Lung (tissue), 12 donors: Measurements from ENCODE around the gene CHRNA5. TPM values are rescaled to one million over a fixed set of nuclear protein-coding genes. Genes with fewer than 3 reads are reported as not detected.

Source experiments
- ATAC-seq: fragments of 200-7000 bp; cut with Tn5 transposase; one replicate; pipeline ENCODE4 v1.9.1; 2020; ENCODE audit warnings: moderate number of reproducible peaks; ENCODE audit not compliant: insufficient read depth, low FRiP score
- DNase-seq, 3 donors: peaks; one replicate each; pipeline ENCODE4 v3.0.0-alpha.2; 2013 to 2017
- H3K27ac ChIP-seq, 2 donors: one replicate each; pipeline ENCODE4 v1.5.1; 2013; ENCODE audit warnings: mild to moderate bottlenecking in 2 of 2, moderate library complexity in 2 of 2, control low read depth in 1 of 2, inconsistent platforms in 1 of 2, low read depth in 1 of 2, low read length in 1 of 2
- H3K27me3 ChIP-seq, 3 donors: one replicate each; pipeline ENCODE4 v1.5.1; 2013; ENCODE audit warnings: low read length in 2 of 3; ENCODE audit not compliant: control insufficient read depth in 3 of 3, insufficient read depth in 3 of 3
- H3K36me3 ChIP-seq, 4 donors: one replicate each; pipeline ENCODE4 v1.5.1; 2013; ENCODE audit warnings: low read length in 4 of 4, mild to moderate bottlenecking in 1 of 4, moderate library complexity in 1 of 4; ENCODE audit not compliant: control insufficient read depth in 4 of 4, insufficient read depth in 4 of 4
- H3K4me1 ChIP-seq, 5 donors: one replicate each; pipeline ENCODE4 v1.5.1; 2013; ENCODE audit warnings: low read length in 5 of 5, mild to moderate bottlenecking in 2 of 5, moderate library complexity in 1 of 5; ENCODE audit not compliant: control insufficient read depth in 5 of 5, insufficient read depth in 5 of 5
- H3K4me3 ChIP-seq: one replicate; pipeline ENCODE4 v1.5.1; 2013; ENCODE audit warnings: mild to moderate bottlenecking, control low read depth, moderate library complexity
- H3K9ac ChIP-seq, 2 donors: one replicate each; pipeline ENCODE4 v1.5.1; 2013; ENCODE audit warnings: low read length in 2 of 2, control low read depth in 1 of 2; ENCODE audit not compliant: insufficient read depth in 1 of 2
- H3K9me3 ChIP-seq, 4 donors: one replicate each; pipeline ENCODE4 v1.5.1; 2013; ENCODE audit warnings: low read length in 3 of 4, mild to moderate bottlenecking in 1 of 4, moderate library complexity in 1 of 4; ENCODE audit not compliant: control insufficient read depth in 4 of 4, insufficient read depth in 3 of 4
- CTCF ChIP-seq: IDR thresholded peaks from 2 replicates; pipeline ENCODE4 v1.5.1; 2012; ENCODE audit warnings: mild to moderate bottlenecking; ENCODE audit errors: control extremely low read depth, extremely low read depth
- WGBS, 2 donors: extraction: QIAGEN DNeasy Blood & Tissue Kit; methylation state at CpG; one replicate each; pipeline ENCODE4 v1.1.7; 2013; 5-methylcytosine and 5-hydroxymethylcytosine counted together
- polyA plus RNA-seq, 2 donors: library from polyadenylated mRNA; stranded (reverse); fragments of 200-250 nt; gene quantifications; one replicate each; pipeline ENCODE4 v1.2.1, GENCODE V29; 2013
- total RNA-seq, 2 donors: library from RNA; depleted of rRNA in 1 of 2; stranded (reverse); fragments of >200 nt in 1 of 2; gene quantifications; one replicate each; pipeline ENCODE4 v1.2.1, GENCODE V29; 2014 to 2021
- donor health status: control.
- donor health status: control.
- donor health status: Bipolar disorder and iron deficiency.
- donor health status: healthy.
- donor health status: DM: yes; HTN: yes; CAD: no.

Gene CHRNA5
- total and polyA plus RNA-seq, 4 donors = 0.23 to 1.3 (median 0.92) TPM

GRCh38 chr15:78629031-78629715 lies 63.9 kb downstream of the CHRNA5 start:
- H3K27me3 ChIP-seq = peaks cover 0 to 6% (median 0%) of the 10 kb centered on the region in 3 donors
- ATAC-seq (no peak), DNase-seq (no peak)
- no peaks in the 10 kb centered on the region for H3K4me1 ChIP-seq
- no peak for TF ChIP-seq CTCF
- H3K4me3 ChIP-seq = no peak overlapping the region
- H3K9me3 ChIP-seq = peaks cover 0 to 10% (median 3%) of the 10 kb centered on the region in 4 donors
- H3K27ac ChIP-seq = no peak overlapping the region
- 90 to 91% methylated on average over 28 to 29 of the region's 29 CpGs for WGBS, 2 donors
- H3K9ac ChIP-seq = no peak overlapping the region
- no peaks in the 10 kb centered on the region for H3K36me3 ChIP-seq

- DNase-seq = no peak
- Histone ChIP-seq H3K4me3 (no peak overlapping the region), H3K4me1 (no peaks in the 10 kb centered on the region), H3K9ac (no peak overlapping the region), H3K27ac (no peak overlapping the region), H3K9me3 (peaks cover 0 to 10% (median 3%) of the 10 kb centered on the region in 4 donors), H3K36me3 (no peaks in the 10 kb centered on the region), H3K27me3 (peaks cover 0 to 6% (median 0%) of the 10 kb centered on the region in 3 donors)
- ATAC-seq = no peak
- no peak for TF ChIP-seq CTCF
- 87 to 90% methylated on average over 12 of the region's 12 CpGs for WGBS, 2 donors
Measured at GRCh38 chr15:78629716-78630065, 64.4 kb downstream of the CHRNA5 start.

GRCh38 chr15:78630886-78631633 lies 65.7 kb downstream of the CHRNA5 start:
- Histone ChIP-seq H3K27ac (no peak overlapping the region), H3K9ac (no peak overlapping the region), H3K4me1 (no peaks in the 10 kb centered on the region), H3K4me3 (no peak overlapping the region), H3K27me3 (peaks cover 0 to 6% (median 0%) of the 10 kb centered on the region in 3 donors), H3K36me3 (no peaks in the 10 kb centered on the region), H3K9me3 (peaks cover 0 to 10% (median 3%) of the 10 kb centered on the region in 4 donors)
- WGBS, 2 donors = 74 to 81% methylated on average over 9 of the region's 9 CpGs
- ATAC-seq (no peak), DNase-seq (no peak)
- no peak for TF ChIP-seq CTCF
